GM12891 (cell line): ENCODE data around the gene MTFMT.

Experiments used
- PAX5 ChIP-seq: IDR thresholded peaks from 2 replicates; pipeline ENCODE4 v1.6.1; 2011; ENCODE audit warnings: low read length, moderate library complexity, mild to moderate bottlenecking; ENCODE audit not compliant: insufficient read depth, severe bottlenecking
- POLR2A ChIP-seq: IDR thresholded peaks from 2 replicates; pipeline ENCODE4 v1.6.1; 2011; ENCODE audit warnings: low read depth, low read length, control low read depth
- POLR2AphosphoS5 ChIP-seq: IDR thresholded peaks from 2 replicates; pipeline ENCODE4 v1.6.1; 2011; ENCODE audit warnings: low read depth, low read length, control low read depth
- POU2F2 ChIP-seq: IDR thresholded peaks from 2 replicates; pipeline ENCODE4 v1.6.1; 2011; ENCODE audit warnings: low read depth, mild to moderate bottlenecking, control low read depth, low read length, moderate library complexity
- SPI1 ChIP-seq: IDR thresholded peaks from 2 replicates; pipeline ENCODE4 v1.6.1; 2011; ENCODE audit warnings: low read depth, low read length, control low read depth
- TAF1 ChIP-seq: IDR thresholded peaks from 2 replicates; pipeline ENCODE4 v1.6.1; 2011; ENCODE audit warnings: low read depth, low read length, control low read depth

- no peak for TF ChIP-seq TAF1
- no peak for TF ChIP-seq POLR2A
- TF ChIP-seq SPI1: no peak
- no peak for TF ChIP-seq POLR2AphosphoS5
- TF ChIP-seq PAX5: no peak
- TF ChIP-seq POU2F2: no peak
These were observed 37.8 kb upstream of the MTFMT start for GRCh38 chr15:65067317-65067644.
